GM19372 (cell line): ENCODE data around the gene UBQLN3.

ENCODE experiments used
- ATAC-seq: cut with Tn5 transposase; IDR thresholded peaks from one replicate; pipeline ENCODE4 v1.9.1; 2021; ENCODE audit warnings: mild to moderate bottlenecking, low read depth, moderate library complexity; ENCODE audit not compliant: unreplicated experiment

UBQLN3 gene

GRCh38 chr11:5507177-5507932, 2.4 kb downstream of the UBQLN3 start:
- ATAC-seq = no peak

GRCh38 chr11:5505363-5506048, 4.3 kb downstream of the UBQLN3 start:
- ATAC-seq = no peak

- no peak for ATAC-seq
Measured at GRCh38 chr11:5504403-5504921, 5.3 kb downstream of the UBQLN3 start.

- no peak for ATAC-seq
Measured at GRCh38 chr11:5500393-5500801, 9.4 kb downstream of the UBQLN3 start.

- no peak for ATAC-seq
Measured at GRCh38 chr11:5499671-5500070, 10.1 kb downstream of the UBQLN3 start.

- no peak for ATAC-seq
Measured at GRCh38 chr11:5489576-5490357, 20.0 kb downstream of the UBQLN3 start.

GRCh38 chr11:5488798-5489399, 20.9 kb downstream of the UBQLN3 start:
- ATAC-seq = no peak

GRCh38 chr11:5488385-5488784, 21.4 kb downstream of the UBQLN3 start, which contains the start of gene OR52D1:
Gene OR52D1, plus strand, starts transcription at chr11:5488685. Its CDS starts 22 bp downstream, at chr11:5488707.
- ATAC-seq = no peak

GRCh38 chr11:5486421-5486820, 23.3 kb downstream of the UBQLN3 start:
- ATAC-seq = no peak

- no peak for ATAC-seq
Measured at GRCh38 chr11:5486003-5486402, 23.8 kb downstream of the UBQLN3 start.

- peak; percentile 79 for ATAC-seq
Measured at GRCh38 chr11:5476186-5476819, 33.5 kb downstream of the UBQLN3 start.

- no peak for ATAC-seq
Measured at GRCh38 chr11:5473921-5474320, 35.8 kb downstream of the UBQLN3 start.

GRCh38 chr11:5467527-5467926, 42.2 kb downstream of the UBQLN3 start:
- ATAC-seq = no peak

GRCh38 chr11:5460983-5461621, 48.7 kb downstream of the UBQLN3 start:
- no peak for ATAC-seq
